Measurements from ENCODE around the gene KRT16.
"Not testable (repeated sequence)": the region's sequence is repeated elsewhere in the genome, so short reads cannot be mapped to it uniquely, and the experiment has no call there.

Gene KRT16

DNA sequence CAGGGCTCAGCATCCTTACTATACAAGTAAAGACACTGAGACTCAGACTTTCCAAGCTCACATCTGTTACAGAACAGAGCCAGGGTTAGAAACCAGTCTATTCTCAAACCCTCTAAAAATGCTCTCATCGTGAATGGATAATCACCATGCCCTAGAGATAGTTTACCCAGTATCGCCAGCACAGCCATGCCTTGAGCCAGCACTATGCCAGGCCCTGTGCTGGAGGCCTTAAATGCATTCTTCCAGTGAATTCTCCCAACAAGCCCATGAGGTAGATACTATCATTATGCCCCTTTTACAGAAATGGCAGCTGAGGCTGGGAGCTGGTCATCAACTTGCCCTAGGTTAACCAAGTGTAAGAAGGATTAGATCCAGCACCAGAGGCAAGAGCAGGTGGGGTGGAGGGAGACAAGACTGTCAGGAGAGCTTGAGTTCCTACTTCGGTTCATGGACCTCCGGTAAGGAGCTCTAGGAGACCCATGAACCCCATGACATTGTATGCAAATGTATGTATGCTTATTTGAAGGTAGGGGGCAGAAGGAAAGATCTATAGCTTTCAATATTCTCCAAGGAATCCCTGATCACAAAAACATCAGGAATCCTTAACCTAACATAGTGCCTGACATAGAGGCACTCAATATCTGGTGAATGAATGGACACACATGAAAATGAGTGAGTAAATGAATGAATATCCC, 31.1 kb downstream of the KRT16 start:
- no peak for DNase-seq

- no peak for DNase-seq
Measured at GRCh38 chr17:41580687-41581365, 31.7 kb downstream of the KRT16 start.

DNA sequence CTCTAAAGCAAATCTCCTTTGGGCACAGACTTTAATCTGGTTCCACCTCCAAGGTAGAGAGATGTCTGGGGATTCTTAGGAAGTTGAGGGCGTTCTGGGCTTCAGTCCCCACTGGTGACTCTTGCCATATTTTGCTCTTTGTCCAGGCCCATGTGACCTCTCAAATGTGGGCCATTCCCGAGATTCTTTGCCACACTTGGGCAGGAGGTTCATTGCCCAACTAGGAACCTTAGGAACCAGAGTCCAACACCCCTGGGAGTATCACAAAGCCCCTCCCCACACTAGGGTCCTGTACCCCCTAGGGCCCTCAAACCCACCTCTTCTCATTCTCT, 32.4 kb downstream of the KRT16 start:
- no peak for DNase-seq

DNA sequence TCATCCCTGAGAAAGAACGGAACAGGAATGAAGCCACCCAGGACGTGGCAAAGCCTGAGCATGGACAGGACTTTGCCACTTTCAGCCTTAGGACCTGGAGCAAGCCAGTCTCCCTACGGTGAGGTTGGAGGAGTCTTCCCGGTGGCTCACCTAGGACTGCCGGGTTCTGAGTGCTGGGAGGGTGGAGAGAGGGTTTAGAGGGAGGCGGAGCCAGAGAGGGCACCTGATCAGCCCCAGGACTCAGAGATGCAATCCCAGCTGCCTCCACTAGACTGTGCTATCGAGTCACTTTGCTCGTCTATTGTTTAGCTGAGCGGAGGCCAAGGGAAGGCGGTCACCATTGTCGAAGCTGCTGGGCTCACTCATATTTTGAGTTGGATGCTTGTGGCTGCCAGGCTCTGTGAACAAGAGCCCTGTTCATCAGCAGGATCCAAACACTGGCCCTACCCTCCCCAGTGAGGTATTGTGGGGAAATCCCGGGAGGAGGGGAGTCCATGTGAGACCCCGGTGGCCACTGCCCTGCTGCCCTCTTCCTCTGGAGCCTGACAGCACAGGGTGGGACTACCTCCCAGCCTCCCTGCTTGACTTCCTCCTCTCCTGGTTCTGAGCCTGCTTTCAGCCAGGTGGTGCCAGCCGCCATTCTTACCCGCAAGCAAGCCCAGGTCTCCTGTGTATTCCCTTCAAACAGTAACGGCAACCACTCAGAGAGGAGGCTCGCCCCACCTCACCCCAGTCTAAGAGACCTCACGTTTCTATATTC, 32.9 kb downstream of the KRT16 start:
- peak; percentile 86 for DNase-seq

GRCh38 chr17:41578971-41579370, 33.6 kb downstream of the KRT16 start:
- DNase-seq = no peak

- no peak for DNase-seq
Measured at GRCh38 chr17:41578538-41578937, 34.0 kb downstream of the KRT16 start.

GRCh38 chr17:41576740-41577139, 35.8 kb downstream of the KRT16 start:
- DNase-seq = not testable (repeated sequence)

- DNase-seq = no peak
Measured at GRCh38 chr17:41575336-41575735, 37.2 kb downstream of the KRT16 start.

- DNase-seq = no peak
Measured at GRCh38 chr17:41571561-41572434, 40.8 kb downstream of the KRT16 start, which contains the start of gene KRT9. Gene KRT9 (minus strand): TSS chr17:41572059. CDS start chr17:41571992, 67 bp downstream.

DNA sequence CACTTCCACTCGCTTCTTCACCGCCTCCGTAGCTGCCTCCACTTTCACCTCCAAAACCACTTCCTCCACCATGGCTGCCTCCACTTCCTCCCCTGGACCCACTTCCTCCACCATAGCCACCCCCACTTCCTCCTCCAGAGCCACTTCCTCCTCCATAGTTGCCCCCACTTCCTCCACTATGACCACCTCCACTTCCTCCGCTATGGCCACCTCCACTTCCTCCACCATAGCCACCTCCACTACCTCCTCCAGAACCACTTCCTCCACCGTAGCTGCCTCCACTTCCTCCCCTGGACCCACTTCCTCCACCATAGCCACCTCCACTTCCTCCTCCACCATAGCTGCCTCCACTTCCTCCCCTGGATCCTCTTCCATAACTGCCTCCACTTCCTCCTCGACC, 45.2 kb downstream of the KRT16 start:
- DNase-seq = no peak

- no peak for DNase-seq
Measured at GRCh38 chr17:41565338-41565737, 47.2 kb downstream of the KRT16 start.

GRCh38 chr17:41563607-41564170, 48.9 kb downstream of the KRT16 start:
- DNase-seq = no peak

DNA sequence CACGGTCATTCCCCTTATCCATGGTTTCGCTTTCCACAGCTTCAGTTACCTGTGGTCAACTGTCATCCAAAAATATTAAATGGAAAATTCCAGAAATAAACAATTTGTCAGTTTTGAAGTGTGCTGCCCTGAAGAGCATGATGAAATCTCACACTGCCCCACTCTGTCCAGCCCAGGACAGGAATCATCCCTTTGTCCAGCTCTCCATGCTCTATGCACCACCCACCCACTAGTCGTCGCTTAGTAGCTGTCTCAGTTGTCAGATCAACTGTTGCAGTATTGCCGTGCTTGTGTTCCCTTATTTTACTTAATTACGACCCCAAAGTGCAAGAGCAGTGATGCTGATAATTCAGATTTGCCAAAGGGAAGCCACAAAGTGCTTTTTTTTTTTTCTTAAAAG, 51.0 kb downstream of the KRT16 start:
- no peak for DNase-seq
